ENCODE measurements around the gene UBAP2. TPM values are rescaled to one million over a fixed set of nuclear protein-coding genes. Genes with fewer than 3 reads are reported as not detected.

Gene UBAP2
- total RNA-seq, 2 experiments from 2014 or later = 42.9 to 48.8 TPM

DNA sequence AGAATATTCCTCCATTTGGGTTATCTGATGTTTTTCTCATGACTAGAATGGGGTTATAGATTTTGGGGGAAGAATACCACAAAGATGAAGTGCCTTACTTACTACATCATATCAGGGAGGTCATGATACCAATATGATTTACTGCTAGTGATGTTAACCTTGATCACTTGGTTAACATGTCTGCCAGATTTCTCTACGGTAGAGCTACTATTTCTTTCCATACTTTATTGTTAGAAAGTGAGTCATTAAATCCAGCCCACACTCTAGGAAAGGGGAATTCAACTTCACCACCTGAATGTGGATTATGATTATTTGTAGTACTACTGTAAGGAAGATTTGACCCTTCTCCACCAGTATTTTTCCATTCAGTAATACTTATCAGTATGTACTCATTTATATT lies 167.1 kb downstream of the UBAP2 start:
- DNase-seq (no peak), ATAC-seq (ENCODE audit: low read depth) (no peak)
- H3K36me3 Mint-ChIP-seq = peaks cover 1% of the 10 kb centered on the region
- POLR2A ChIA-PET = no interaction called here
- H3K9me3 Mint-ChIP-seq = no peaks in the 10 kb centered on the region
- H3K27me3 Mint-ChIP-seq = no peaks in the 10 kb centered on the region
- H3K4me3 Mint-ChIP-seq = no peak overlapping the region
- no peak overlapping the region for H3K27ac Mint-ChIP-seq
- peaks cover 9% of the 10 kb centered on the region for H3K4me1 Mint-ChIP-seq

GRCh38 chr9:33880211-33881089 lies 168.2 kb downstream of the UBAP2 start:
- Mint-ChIP-seq H3K9me3 (no peaks in the 10 kb centered on the region), H3K4me1 (peaks cover 9% of the 10 kb centered on the region), H3K27ac (no peak overlapping the region), H3K4me3 (no peak overlapping the region), H3K36me3 (no peaks in the 10 kb centered on the region), H3K27me3 (no peaks in the 10 kb centered on the region)
- DNase-seq (no peak), ATAC-seq (ENCODE audit: low read depth) (no peak)
- POLR2A ChIA-PET = no interaction called here

GRCh38 chr9:33878691-33879366 lies 169.9 kb downstream of the UBAP2 start:
- H3K27ac Mint-ChIP-seq = no peak overlapping the region
- H3K36me3 Mint-ChIP-seq = no peaks in the 10 kb centered on the region
- POLR2A ChIA-PET = no interaction called here
- DNase-seq = no peak
- no peaks in the 10 kb centered on the region for H3K9me3 Mint-ChIP-seq
- H3K27me3 Mint-ChIP-seq = no peaks in the 10 kb centered on the region
- H3K4me3 Mint-ChIP-seq = no peak overlapping the region
- H3K4me1 Mint-ChIP-seq = peaks cover 7% of the 10 kb centered on the region
- no peak for ATAC-seq (ENCODE audit: low read depth)

DNA sequence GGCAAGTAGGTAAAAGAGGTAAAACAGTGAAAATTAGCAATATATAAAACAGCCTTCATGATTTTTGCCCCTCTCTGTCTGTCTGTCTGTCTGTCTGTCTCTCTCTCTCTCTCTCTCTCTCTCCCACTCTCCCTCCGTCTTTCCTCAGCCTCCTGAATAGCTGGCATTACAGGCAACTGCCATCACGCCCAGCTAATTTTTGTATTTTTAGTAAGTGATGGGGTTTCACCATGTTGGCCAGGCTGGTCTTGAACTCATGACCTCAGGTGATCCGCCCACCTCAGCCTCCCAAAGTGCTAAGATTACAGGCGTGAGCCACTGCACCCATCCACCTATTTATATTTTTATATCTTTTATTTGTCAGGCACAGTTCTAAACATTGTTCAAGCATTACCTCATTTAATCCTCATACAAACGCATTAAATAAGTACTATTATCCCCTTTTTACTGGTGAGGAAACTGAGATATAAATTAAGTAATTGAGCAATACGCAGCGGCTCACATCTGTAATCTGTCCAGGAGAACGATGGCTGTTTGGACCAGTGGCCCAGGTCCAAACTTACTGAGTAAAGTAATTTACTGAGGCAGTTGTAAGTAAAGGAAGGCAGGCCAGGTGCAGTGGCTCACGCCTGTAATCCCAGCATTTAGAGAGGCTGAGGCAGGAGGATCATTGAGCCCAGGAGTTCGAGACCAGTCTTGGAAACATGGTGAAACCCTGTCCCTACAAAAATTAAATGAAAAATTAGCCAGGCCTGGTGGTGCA lies 170.8 kb downstream of the UBAP2 start:
- no peak for ATAC-seq (ENCODE audit: low read depth)
- H3K27me3 Mint-ChIP-seq = no peaks in the 10 kb centered on the region
- H3K9me3 Mint-ChIP-seq = no peaks in the 10 kb centered on the region
- H3K4me3 Mint-ChIP-seq = no peak overlapping the region
- H3K4me1 Mint-ChIP-seq = peaks cover 7% of the 10 kb centered on the region
- no peak overlapping the region for H3K27ac Mint-ChIP-seq
- no peaks in the 10 kb centered on the region for H3K36me3 Mint-ChIP-seq
- POLR2A ChIA-PET = interaction anchor here (0.7 kb wide), 1 partner anchor 466 kb away, joined by 3 read pairs; no protein-coding TSS in a partner anchor
- DNase-seq = no peak

Other genes starting within 250 kb of the UBAP2 start
- 10 to 100 TPM; 33.8 to 35.4 TPM for gene UBE2R2, start 231.7 kb downstream of the UBAP2 start, total RNA-seq
- 10 to 100 TPM; 35.8 to 41.6 TPM for gene DCAF12, start 77.8 kb upstream of the UBAP2 start, total RNA-seq
- 10 to 100 TPM; 36.3 to 36.5 TPM for gene UBAP1, start 130.2 kb upstream of the UBAP2 start, total RNA-seq

Measured in activated naive CD8-positive, alpha-beta T cell treated with anti-CD3 and anti-CD28 coated beads, Interleukin-2, amount 10 ng/mL, durations not matched to agents 7 days and 5 days (primary cell).